ENCODE measurements around the gene C3orf85.
"Not testable (repeated sequence)": the region's sequence is repeated elsewhere in the genome, so short reads cannot be mapped to it uniquely, and the experiment has no call there.

C3orf85 gene, protein sequence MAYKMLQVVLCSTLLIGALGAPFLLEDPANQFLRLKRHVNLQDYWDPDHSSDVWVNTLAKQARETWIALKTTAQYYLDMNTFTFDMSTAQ

DNA sequence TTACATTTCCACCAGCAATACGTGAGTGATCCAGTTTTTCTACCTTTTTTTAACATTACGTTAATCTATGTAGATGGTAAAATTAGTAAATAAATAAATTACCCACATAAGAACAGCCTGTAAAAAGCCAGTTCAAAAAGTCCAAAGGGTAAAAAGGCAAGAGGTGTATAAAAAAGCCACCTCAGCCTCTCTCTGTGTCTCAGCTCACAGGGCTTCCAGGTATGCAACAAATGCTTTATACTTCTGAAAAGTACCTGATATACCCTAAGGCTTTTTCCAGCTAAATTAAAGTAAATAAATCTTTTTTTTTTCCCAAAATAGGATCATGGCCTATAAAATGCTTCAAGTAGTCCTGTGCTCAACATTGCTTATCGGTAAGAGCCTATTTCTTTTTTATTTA, at the start of gene C3orf85:
Gene C3orf85 (plus strand): TSS at position 197 of the 400 bp plus-strand sequence. CDS start 129 bp downstream, at position 326.
- DNase-seq, result no peak

DNA sequence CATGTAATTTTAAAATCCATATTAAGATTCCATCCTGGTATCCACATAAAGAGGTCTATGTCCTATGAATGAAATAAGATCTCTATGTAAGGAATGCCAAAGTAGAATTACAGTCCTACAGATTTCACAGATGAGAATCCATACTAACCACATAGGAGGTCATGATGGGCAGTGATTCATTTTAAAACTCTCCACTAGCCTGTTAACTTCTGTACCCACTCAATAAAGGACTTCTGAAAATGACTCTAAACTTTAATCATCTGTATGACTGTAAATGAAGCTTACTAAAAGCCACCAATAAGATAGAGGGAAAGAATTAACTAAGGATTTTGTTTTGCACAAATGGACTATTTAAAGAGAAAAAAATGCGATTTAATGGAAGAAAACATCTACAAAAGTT, 47.3 kb upstream of the C3orf85 start:
- DNase-seq, result no peak

DNA sequence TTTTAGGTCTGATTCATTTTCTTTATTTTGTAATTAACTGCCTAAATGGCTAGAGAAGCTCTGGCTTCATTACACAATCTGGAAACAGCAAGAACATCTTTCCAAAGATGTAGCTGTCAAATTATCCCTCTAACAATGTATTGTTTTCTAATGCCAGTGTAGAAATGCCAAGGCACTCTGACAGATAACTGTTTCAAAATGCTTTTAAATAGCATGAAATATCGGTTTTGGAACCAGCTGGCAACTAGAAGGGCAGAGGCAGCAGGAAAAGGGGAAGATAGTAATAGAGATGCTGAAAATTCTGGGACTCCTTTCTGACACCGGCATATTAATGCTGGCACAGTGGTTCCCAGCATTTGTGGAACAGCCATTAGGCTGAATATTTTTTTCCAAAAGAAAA, 44.7 kb upstream of the C3orf85 start:
- DNase-seq, result no peak

DNA sequence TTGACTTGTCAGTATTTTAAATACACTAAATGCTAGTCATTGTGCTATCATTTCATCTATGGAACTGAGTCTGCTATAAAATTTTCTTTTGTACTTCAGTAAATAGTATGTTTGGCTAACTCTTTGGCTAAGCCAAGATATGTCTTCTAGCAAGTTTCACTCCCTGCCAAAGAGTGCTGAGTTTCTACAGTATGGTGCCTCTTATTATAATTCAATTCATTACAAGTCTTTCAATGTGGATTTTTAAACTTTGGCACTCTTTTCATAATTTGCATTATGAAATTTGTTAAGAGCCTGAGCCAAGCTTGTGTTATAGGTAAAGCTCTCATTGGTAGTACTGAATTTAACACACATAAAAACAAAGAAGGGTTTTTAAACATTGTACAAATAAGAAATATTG, 43.0 kb upstream of the C3orf85 start:
- DNase-seq, result no peak

DNA sequence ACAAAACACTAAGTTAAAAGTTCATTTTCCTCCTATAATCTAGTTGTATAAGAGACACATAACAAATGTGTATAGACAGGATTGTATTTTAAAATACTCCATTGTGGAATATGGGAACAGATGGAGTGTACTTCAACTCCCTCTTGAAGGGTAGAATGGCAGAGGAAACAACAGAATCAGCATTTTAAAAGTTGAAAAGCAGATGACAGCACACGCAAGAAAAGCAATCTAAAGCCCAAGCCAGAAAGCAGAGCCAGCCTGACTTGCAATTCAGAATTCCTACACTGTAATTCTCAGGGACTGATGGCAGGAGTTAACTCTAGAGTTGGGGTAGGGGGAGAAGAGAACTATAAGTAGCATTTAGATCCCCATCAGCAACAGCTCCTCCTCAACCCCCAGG, 41.4 kb upstream of the C3orf85 start:
- no peak for DNase-seq

DNA sequence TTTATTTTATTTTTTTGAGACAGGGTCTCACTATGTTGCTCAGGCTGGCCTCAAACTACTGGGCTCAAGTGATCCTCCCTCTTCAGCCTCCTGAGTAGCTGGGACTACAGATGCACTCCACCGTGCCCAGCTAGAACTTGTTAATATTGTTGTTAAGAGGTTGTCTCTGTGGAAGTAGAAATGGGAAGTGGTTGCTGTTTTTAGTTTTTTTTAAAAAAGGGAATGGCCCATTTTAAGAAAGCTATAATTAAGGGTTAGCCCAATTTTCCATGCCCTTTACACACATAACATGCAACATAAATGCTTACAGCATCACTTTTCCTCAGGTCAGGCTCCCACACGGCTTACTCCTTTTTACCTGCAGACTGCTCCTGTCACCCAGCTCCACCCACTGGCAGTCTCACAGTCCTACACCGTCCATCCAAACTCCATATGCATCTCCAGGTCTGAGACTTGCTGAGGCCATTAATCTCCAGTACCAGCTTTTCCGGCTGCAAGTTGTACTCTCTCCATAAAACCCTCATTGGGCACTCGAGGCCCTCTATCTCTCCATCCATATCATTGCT, 38.4 kb upstream of the C3orf85 start:
- DNase-seq, result no peak

DNA sequence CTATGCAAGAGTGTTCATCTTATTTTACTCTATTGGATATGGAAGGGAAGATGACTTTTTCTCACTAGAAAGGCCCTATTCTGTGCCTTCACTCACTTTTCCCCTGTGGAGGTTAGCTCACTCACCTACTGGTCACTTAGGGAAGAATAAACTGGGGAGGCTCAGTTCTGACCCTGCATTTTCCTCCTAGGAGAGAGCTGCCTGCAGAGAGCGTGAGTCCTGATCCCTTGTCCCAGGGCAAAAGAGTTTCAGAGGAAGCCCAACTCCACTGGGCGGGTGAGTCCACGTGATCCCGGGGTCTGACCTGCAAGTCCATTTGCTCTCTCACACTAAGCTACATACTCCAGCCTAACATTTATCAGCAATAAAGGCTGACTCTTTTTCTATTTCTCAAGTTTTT, 26.9 kb upstream of the C3orf85 start:
- no peak for DNase-seq

DNA sequence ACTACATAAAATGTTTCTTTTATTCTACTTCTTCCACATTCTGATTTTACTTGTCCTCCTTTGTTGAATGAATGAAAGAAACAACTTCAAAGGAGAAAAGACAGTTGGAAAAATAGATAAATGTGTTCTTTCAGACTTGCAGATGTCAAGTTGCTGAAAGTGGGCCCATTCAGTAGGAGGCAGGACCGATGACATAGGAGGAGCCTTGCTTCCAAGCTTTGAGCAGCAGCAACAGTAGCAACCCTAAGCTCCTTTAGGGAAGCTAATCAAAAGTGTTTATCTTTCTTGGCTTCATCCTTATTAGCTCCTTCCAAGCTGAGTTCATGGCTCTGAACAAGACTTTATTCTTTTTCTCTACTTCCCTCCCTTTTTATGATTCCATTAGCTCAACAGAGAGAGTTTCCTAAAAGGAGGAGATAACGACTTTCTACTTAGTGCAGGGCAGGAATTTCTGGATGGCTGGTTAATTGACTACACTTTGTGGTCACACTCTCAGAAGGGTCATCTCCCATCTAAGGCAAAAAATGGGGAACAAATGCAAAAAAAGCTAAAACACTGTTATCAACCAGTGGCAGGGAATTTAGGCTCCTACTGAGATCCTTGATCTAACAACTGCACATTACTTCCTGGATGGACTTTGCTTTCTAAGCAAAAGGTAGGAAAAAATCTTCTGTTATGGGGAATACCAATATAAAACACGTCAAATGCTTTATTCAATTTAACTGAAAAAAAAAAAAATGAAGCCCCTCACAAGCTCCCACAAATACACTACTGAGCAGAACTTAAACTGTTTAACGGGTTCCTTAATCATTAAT, 23.4 kb upstream of the C3orf85 start:
- DNase-seq, result no peak

DNA sequence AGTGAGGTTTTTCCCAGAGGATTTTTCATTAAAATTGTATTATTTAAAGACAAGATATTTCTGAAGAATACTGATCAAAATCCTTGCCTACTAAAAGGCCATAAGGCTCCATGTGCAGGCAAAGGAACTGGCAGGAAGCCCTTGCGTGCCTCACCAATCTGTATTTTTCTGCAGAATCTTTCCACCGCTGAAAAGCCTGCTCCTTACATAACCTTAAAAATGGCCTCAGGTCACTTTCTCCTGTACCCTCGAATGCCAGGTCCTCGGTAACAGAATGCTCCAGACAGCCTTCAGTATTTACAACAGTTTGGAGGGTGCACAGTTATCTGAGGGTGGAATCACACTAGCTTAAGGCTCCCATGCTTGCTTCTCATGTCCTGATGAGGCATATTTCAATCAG, 21.8 kb upstream of the C3orf85 start:
- DNase-seq, result no peak

DNA sequence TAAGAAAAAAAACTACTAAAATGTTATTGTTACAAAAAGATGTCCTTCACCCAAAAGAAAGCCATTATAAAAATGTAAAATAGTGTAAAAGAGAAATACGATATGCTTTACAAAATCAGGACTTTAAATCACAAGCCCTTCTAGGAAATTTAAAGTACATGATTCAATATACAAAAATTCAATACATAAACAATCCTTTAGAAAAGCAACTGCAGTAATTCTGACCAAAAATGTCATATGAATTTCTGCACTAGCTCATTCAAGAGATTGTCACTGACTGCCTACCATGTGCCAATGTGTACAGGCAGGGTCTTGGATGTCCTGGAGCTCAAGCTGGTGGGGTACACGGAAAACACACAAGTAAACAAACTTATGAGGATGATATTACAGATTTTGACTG, 21.1 kb upstream of the C3orf85 start:
- no peak for DNase-seq

DNA sequence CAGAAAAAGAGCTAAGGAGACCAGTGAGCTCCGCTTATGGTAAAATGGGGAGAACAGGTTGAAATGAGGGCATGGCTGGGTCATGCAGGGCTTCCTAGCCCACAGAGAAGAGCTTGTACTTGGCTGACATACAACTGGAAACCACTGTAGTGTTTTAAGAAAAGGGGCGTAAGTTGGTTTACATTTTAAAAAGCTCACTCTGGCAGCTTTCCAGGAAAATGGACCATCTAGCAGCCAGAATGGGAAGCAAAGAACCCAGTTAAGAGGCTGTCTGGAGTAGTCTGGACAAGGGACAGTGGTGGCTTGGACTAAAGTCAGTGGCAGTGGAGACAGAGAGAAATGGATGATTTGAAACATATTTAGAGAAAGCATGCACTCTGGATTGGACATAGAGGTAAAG, 20.5 kb upstream of the C3orf85 start:
- DNase-seq, result no peak

DNA sequence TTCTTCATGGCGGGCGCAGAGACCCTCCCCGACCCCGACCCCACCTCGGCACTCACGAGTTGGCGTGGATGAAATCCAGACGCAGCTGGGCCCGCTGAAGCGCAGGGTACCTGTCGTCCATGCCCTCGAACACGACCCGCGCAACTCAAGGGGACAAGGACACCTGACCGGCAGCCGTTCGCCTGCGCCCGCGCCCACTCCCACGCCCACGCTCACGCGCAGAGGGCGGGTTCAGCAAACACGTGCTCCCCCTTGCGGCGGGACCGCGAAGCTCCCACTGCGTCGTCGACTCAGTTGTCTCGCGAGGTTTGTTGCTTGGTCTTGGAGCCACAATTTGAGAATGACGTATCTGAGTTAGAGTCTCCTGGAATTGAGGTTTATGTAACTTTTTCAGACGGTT, 18.6 kb upstream of the C3orf85 start, which contains the start of gene MORC1:
Gene MORC1 (minus strand): TSS at position 196 of the 400 bp plus-strand sequence. CDS start 75 bp downstream, at position 121.
- no peak for DNase-seq

DNA sequence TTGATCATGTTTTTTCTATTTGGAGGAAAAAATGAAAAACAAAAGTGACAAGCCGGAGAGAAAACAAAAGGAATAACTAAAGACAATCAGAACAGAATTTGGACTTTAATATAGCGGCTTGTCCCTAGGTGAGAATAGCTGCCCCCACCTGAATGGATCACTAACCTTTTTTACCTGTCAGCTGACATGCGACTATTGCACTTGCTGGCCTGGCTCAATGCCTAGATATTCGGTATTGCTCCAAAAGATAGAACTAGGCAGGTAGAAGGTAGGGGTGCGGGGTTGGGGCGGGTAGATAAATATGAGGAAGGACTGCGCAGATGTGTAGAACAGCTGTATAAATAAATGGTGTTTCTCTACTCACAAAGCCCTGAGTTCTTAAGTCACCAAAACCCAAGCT, 17.9 kb upstream of the C3orf85 start:
- no peak for DNase-seq

DNA sequence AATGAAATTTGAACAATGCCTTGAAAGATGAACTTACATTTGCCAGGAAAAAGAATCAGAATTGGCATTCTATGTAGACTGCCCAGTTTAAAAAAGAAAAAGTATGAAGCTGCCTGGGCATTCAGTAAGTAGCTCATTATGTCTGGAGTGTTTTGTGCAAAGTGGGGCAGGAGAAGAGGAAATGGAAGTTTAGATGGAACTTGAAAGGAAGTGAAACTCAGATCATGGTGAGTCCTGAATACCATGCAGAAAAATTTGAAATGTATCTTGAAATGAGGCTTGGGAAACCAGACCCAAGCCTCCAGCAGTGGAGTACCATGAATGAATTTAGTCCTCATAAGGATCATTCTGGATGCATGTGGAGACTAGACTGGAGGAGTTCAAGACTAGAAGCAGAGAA, 13.8 kb upstream of the C3orf85 start:
- no peak for DNase-seq

DNA sequence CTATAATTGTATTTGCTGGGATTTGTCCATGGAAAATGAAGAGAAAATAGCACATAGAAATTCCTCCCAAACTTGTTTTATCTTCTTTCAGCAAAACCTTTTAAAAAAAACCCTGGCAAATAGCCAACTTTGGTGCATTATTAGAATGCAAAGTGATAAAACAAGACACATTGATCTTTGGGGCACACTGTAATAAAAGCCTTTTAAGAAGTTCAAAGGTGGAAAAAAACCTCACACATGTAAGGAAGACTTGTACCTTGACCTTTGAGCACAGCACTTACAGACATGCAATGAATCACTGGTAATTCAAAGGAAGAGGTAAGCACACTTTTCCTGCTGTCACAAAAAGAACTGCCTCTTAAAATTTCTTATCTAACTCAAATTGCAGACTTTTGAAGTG, 10.6 kb upstream of the C3orf85 start:
- no peak for DNase-seq

DNA sequence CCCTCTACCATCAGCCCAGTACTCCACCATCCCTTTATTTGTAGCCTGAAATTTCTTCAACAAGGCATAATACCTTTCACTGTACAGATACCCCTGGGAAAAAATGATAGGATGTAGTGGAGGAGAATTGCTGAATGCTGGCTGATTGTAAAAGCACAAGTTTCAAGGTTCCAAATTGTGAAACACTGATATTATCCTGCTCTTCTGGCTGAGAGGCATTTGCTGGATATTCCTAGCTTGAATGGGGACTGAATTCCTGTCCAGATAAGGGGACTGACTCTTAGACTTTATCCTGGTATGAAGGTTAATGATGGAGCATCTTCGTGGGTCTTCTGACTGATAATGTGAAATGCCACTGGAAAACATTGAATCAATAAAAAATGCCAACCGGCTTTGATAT, 9.0 kb upstream of the C3orf85 start:
- DNase-seq, result no peak

DNA sequence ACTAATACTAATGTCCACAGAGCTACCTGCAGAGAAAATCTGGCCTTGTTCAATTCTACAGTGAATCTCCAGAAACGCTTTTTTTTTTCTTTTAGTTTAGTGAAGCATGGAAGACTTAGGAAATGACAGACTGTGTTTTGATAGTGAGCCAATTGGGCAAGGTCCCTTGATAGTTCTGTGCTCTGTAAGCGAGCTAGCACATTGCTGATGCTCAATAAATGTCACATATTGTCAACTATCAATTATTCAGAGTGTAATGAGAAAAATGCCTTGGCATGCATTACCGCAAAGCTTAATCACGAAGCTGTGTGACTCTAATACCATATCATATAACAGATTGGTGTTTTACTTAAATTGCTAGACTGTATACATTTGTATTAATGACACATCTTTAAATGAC, 5.2 kb upstream of the C3orf85 start:
- no peak for DNase-seq

DNA sequence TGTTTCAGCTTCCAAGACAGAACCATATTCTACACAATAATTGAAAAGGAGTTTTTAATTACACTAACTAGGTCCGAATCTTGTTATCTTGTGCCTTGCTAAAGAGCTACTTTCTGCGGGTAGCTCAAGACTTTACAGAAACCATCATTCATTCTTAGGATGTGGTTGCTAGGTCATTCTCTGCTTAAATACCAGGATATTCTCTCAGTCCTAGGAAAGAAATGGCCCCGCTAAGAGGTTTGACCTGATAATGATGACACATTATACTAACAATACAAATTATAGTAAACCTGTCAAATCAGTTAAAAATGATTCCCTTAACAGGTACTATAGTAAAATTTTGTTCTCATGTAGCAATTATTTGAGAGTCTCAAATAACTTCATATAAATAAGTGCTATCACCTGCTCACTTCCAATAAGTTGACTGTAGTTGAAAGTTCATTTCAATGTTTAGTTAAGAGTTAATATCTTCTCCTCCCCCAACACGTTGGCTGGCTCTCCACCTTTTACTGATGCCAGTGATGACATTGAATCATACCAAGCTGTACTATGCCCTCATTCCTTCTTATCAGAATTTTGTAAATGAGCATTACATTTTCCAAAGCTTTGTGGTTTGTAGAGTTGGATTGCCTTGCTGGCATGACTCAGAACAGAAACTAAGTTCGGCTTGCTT, 3.6 kb upstream of the C3orf85 start:
- no peak for DNase-seq

DNA sequence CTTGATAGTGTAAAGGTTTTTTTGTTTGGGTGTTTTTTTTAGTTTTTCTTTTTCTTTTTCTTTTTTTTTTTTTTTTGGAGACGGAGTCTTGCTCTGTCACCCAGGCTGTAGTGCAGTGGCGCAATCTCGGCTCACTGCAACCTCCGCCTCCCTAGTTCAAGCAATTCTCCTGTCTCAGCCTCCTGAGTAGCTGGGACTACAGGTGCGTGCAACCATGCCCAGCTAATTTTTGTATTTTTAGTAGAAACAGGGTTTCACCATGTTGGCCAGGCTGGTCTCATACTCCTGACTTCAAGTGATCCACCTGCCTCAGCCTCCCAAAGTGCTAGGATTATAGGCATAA, 3.1 kb upstream of the C3orf85 start:
- DNase-seq, result not testable (repeated sequence)

DNA sequence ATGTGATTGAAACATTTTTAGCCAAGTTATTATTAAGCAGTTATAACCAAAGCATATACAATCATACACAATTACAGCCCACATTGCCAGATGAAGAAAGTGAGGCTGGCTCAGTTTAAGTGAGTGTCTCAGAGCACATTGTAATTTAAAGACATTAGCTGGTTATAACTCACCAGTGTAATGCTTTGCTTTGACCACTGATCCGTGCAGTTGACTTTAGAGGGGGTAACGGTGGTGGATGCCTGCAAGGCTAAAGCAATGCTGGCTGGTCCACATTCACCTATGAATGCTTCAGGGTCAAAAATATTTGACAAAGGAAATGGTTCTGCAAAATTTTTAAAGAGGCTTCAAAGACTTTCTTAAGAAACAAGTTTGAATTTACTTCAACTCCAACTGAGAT, 1.2 kb downstream of the C3orf85 start:
- no peak for DNase-seq

DNA sequence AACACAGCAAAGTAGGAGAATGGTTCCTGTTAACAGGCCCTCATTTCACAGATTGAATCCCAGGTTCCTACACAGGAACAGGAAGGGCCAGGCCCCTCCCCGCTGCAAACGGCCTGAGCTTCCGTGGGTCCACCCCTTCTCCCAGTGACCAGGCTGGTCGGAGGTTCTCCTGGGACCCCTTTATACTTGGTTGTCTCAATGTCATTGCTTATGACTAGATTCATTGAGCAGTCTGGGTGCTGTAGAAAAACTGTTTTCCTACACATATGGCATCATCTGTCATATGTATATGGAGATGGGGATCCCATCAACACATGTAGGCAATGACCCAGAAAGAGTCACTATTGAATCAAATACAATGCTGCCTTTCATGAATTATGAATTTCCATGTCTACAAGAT, 3.8 kb downstream of the C3orf85 start:
- no peak for DNase-seq

DNA sequence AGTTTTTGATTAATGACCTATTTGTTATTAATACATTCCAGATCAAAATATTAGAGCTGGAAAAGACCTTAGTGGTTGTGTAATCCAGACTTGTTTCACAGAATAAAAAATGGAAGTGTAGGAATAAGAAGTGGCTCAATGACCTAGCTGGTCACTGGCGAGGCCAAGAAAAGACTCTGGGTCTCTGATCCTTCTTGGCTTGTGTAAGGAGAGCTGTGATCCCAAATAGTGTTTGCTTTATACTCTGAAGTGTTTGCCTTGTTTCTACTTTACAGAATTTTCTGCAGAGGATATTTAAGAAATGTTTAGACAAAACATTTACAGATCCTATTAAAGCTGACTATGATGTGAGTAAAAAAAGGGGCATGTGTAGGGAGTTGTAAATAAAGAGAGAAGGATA, 7.1 kb downstream of the C3orf85 start:
- DNase-seq, result no peak

DNA sequence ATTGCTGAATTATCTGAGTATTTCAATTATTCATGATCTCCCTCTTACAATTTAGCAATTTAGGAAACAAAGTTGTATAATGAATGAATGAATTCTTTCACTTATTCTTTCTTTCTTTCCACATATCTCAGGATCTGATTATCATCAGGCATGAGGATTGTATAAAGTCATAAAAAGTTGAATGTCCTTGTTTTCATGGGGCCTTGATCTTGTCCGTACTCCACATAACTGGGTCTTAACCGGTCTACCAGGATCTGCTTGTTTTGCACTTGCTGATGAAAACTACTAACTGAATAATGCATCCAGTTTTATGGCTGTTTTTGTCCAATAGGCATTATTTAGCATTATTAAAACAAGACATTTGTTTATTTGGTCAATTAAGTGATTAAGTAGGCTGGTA, 12.6 kb downstream of the C3orf85 start:
- no peak for DNase-seq

DNA sequence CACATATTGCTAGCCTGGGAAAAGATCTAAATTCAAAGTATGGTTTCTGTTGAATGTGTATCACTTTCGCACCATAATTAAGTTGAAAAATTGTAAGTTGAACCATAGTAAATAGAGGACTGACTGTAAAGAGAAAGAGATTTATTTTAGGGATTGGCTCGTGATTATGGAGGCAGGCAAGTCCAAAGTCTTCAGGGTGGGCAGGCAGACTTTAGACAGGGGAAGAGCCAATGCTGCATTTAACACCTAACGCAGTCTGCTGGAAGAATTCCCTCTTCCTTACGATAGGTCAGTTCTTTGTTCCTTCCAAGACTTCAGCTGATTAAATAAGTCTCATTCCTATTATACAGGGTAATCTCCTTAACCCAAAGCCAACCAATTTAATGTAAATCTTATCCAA, 15.8 kb downstream of the C3orf85 start:
- DNase-seq, result no peak

All from CD4-positive, alpha-beta T cell treated with Interleukin-10 for 1 hour (primary cell).